Sigmoid colon (tissue), 4 donors: ENCODE data around the gene LRFN2.

Source experiments
- CTCF ChIP-seq, 4 experiments: fragments of 450-650 bp in 3 of 4; fragments of 200-600 bp in 1 of 4; IDR thresholded peaks; one replicate each; pipeline ENCODE4 v1.5.1; 2016 to 2019; ENCODE audit warnings: antibody characterized with exemption in 4 of 4, mild to moderate bottlenecking in 3 of 4, moderate library complexity in 2 of 4
- EP300 ChIP-seq, 4 donors: sonication (generic); formaldehyde crosslinking; IDR thresholded peaks; one replicate each; pipeline ENCODE4 v1.6.1; 2017; ENCODE audit warnings: antibody characterized with exemption in 4 of 4
- POLR2A ChIP-seq, 2 donors: fragments of 450-650 bp; IDR thresholded peaks; one replicate each; pipeline ENCODE4 v1.6.1; 2016; ENCODE audit warnings: antibody characterized with exemption in 2 of 2, mild to moderate bottlenecking in 2 of 2, moderate library complexity in 2 of 2
- POLR2AphosphoS5 ChIP-seq, 4 donors: sonication (generic); formaldehyde crosslinking; IDR thresholded peaks; one replicate each; pipeline ENCODE4 v1.6.1; 2017; ENCODE audit warnings: antibody characterized with exemption in 4 of 4

- TF ChIP-seq CTCF (IDR thresholded peaks at IDR 0.05) (no peak), POLR2A (IDR thresholded peaks at IDR 0.05) (no peak), EP300 (IDR thresholded peaks at IDR 0.05) (no peak), POLR2AphosphoS5 (IDR thresholded peaks at IDR 0.05) (no peak)
These were observed 142.9 kb downstream of the LRFN2 start for GRCh38 chr6:40444312-40444711.
